Measurements from ENCODE around the gene ARNT2.

DNA sequence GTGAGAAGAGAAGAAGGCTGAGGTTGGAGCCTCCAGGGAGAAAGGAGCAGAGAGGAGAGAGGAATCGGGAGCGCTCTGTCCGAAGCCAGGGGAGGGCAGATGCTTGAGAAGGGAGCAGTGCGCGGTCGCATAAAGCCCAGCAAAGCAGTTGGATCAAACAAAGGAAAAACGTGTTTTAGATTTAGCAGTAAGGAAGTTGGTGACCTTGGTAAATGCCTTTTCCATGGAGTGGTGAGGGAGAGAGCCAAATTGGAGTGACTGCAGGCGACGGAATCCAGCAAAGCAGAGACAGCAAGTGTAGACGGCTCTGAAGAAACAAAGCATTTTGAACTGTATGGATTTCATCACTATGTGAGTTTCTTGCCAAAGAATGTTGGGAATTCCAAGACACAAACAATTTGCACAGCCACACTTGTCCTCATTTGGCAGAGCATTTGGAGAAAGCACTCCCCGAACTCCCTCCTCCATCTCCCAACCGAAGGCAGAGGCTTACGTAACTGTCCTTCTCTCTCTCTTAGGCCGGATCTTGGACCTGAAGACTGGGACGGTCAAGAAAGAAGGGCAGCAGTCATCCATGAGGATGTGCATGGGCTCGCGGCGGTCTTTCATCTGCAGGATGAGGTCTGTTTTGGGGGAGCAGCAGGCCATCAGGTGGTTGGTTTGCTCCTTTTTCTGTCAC is 103.6 kb downstream of the ARNT2 start:
- TF ChIP-seq, protein P1, sequence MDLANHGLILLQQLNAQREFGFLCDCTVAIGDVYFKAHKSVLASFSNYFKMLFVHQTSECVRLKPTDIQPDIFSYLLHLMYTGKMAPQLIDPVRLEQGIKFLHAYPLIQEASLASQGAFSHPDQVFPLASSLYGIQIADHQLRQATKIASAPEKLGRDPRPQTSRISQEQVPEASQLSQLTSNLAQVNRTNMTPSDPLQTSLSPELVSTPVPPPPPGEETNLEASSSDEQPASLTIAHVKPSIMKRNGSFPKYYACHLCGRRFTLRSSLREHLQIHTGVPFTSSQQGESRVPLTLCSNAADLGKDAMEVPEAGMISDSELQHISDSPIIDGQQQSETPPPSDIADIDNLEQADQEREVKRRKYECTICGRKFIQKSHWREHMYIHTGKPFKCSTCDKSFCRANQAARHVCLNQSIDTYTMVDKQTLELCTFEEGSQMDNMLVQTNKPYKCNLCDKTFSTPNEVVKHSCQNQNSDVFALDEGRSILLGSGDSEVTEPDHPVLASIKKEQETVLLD (CRISPR knock-in tag; IDR thresholded peaks at IDR 0.05; ENCODE audit: low read depth), result no peak
- TF ChIP-seq, protein P2, sequence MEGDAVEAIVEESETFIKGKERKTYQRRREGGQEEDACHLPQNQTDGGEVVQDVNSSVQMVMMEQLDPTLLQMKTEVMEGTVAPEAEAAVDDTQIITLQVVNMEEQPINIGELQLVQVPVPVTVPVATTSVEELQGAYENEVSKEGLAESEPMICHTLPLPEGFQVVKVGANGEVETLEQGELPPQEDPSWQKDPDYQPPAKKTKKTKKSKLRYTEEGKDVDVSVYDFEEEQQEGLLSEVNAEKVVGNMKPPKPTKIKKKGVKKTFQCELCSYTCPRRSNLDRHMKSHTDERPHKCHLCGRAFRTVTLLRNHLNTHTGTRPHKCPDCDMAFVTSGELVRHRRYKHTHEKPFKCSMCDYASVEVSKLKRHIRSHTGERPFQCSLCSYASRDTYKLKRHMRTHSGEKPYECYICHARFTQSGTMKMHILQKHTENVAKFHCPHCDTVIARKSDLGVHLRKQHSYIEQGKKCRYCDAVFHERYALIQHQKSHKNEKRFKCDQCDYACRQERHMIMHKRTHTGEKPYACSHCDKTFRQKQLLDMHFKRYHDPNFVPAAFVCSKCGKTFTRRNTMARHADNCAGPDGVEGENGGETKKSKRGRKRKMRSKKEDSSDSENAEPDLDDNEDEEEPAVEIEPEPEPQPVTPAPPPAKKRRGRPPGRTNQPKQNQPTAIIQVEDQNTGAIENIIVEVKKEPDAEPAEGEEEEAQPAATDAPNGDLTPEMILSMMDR (CRISPR knock-in tag; IDR thresholded peaks at IDR 0.05), result no peak
- TF ChIP-seq, protein P3, sequence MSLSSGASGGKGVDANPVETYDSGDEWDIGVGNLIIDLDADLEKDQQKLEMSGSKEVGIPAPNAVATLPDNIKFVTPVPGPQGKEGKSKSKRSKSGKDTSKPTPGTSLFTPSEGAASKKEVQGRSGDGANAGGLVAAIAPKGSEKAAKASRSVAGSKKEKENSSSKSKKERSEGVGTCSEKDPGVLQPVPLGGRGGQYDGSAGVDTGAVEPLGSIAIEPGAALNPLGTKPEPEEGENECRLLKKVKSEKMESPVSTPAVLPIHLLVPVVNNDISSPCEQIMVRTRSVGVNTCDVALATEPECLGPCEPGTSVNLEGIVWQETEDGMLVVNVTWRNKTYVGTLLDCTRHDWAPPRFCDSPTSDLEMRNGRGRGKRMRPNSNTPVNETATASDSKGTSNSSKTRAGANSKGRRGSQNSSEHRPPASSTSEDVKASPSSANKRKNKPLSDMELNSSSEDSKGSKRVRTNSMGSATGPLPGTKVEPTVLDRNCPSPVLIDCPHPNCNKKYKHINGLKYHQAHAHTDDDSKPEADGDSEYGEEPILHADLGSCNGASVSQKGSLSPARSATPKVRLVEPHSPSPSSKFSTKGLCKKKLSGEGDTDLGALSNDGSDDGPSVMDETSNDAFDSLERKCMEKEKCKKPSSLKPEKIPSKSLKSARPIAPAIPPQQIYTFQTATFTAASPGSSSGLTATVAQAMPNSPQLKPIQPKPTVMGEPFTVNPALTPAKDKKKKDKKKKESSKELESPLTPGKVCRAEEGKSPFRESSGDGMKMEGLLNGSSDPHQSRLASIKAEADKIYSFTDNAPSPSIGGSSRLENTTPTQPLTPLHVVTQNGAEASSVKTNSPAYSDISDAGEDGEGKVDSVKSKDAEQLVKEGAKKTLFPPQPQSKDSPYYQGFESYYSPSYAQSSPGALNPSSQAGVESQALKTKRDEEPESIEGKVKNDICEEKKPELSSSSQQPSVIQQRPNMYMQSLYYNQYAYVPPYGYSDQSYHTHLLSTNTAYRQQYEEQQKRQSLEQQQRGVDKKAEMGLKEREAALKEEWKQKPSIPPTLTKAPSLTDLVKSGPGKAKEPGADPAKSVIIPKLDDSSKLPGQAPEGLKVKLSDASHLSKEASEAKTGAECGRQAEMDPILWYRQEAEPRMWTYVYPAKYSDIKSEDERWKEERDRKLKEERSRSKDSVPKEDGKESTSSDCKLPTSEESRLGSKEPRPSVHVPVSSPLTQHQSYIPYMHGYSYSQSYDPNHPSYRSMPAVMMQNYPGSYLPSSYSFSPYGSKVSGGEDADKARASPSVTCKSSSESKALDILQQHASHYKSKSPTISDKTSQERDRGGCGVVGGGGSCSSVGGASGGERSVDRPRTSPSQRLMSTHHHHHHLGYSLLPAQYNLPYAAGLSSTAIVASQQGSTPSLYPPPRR (CRISPR knock-in tag; IDR thresholded peaks at IDR 0.05; ENCODE audit: borderline replicate concordance), result no peak
- no peak for TF ChIP-seq RAD21 (CRISPR knock-in tag; IDR thresholded peaks at IDR 0.05)
- no peak for TF ChIP-seq ZNF124 (CRISPR knock-in tag; IDR thresholded peaks at IDR 0.05)

Measured in HepG2 (cell line).